Ovary (tissue), 3 donors: Measurements from ENCODE around the gene RBBP8.

Experiments
- POLR2A ChIP-seq: fragments of 450-650 bp; IDR thresholded peaks from one replicate; pipeline ENCODE4 v1.6.1; 2017; ENCODE audit warnings: antibody characterized with exemption, mild to moderate bottlenecking, moderate library complexity
- TF ChIP-seq, protein P1 (sequence below), 3 donors: fragments of 450-650 bp in 2 of 3; fragments of 200-600 bp in 1 of 3; IDR thresholded peaks; one replicate each; pipeline versions ENCODE4 v1.5.1 to v1.8.0; 2016 to 2022; ENCODE audit warnings: antibody characterized with exemption in 3 of 3, mild to moderate bottlenecking in 1 of 3
- donor health status: DM: no; HTN: no; CAD: no.

DNA sequence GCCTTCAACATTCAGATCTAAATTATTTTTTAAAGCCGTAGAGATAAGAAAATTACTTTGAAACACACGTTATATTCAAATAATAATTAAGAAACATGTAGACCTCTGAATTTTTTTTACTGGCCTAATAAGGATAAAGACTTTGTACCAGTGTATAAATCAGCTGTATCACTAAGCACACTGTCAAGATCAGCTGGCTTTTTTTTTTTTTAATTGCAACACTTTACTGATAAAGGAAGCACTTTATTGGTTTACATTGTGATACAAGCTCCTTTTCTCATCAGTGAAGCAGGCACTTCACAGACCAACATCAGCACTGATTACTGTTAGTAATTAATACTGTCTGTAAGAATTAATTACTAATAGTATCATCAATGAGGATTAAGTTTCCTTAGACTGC, 88.5 kb downstream of the RBBP8 start:
- TF ChIP-seq, protein P1, sequence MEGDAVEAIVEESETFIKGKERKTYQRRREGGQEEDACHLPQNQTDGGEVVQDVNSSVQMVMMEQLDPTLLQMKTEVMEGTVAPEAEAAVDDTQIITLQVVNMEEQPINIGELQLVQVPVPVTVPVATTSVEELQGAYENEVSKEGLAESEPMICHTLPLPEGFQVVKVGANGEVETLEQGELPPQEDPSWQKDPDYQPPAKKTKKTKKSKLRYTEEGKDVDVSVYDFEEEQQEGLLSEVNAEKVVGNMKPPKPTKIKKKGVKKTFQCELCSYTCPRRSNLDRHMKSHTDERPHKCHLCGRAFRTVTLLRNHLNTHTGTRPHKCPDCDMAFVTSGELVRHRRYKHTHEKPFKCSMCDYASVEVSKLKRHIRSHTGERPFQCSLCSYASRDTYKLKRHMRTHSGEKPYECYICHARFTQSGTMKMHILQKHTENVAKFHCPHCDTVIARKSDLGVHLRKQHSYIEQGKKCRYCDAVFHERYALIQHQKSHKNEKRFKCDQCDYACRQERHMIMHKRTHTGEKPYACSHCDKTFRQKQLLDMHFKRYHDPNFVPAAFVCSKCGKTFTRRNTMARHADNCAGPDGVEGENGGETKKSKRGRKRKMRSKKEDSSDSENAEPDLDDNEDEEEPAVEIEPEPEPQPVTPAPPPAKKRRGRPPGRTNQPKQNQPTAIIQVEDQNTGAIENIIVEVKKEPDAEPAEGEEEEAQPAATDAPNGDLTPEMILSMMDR (IDR thresholded peaks at IDR 0.05): no peak
- TF ChIP-seq POLR2A: no peak
